Measurements from ENCODE around the gene SYPL1. TPM values are rescaled to one million over a fixed set of nuclear protein-coding genes. Genes with fewer than 3 reads are reported as not detected.

SYPL1 gene
- total RNA-seq, 1 experiment from 2014 or later, result 98.3 TPM

- Histone ChIP-seq H3K27me3 (ENCODE audit: control insufficient read depth, insufficient read depth, low read length) (no peaks in the 10 kb centered on the region), H3K36me3 (ENCODE audit: control insufficient read depth, insufficient read depth, low read length) (no peaks in the 10 kb centered on the region), H3K4me3 (ENCODE audit: low read depth in 2 of 2, low read length in 2 of 2) (no peak overlapping the region), H3K4me1 (ENCODE audit: control insufficient read depth, insufficient read depth, low read length) (peaks cover 43% of the 10 kb centered on the region), H3K9me3 (ENCODE audit: control insufficient read depth, insufficient read depth, low read depth, low read length) (no peaks in the 10 kb centered on the region), H3K27ac (ENCODE audit: low read length) (no peak overlapping the region; the same call in 1 of the 2 replicates)
- CTCF ChIA-PET, result no interaction called here
- POLR2A ChIA-PET, result no interaction called here
- TF ChIP-seq SIN3A (IDR thresholded peaks at IDR 0.05; ENCODE audit: borderline replicate concordance, insufficient read depth, low read depth, low read length), result no peak
- TF ChIP-seq CTCF (IDR thresholded peaks at IDR 0.05), result no peak
- TF ChIP-seq REST (IDR thresholded peaks at IDR 0.05; ENCODE audit: insufficient read depth in 1 of 2, low read depth in 2 of 2, low read length in 1 of 2), result no peak
- TF ChIP-seq TCF7L2 (IDR thresholded peaks at IDR 0.05; ENCODE audit: low read depth, low read length), result no peak
- TF ChIP-seq POLR2AphosphoS5 (IDR thresholded peaks at IDR 0.05; ENCODE audit: low read depth, low read length), result no peak
- intact Hi-C loops (cut with micrococcal nuclease; ENCODE audit: unreplicated experiment), result no loop called here
- DNase-seq (ENCODE audit: low read depth, low spot score) (no peak), ATAC-seq (no peak)
- BruUV-seq (replicated peaks), result no TSS peak
- in situ Hi-C loops (cut with HindIII; ENCODE audit: low pct_unique_long_range_greater_than_20kb, low sequenced_read_pairs), result loop anchor here (25.0 kb wide), 1 partner anchor 102 kb away; no protein-coding TSS in a partner anchor
These were observed 51.7 kb downstream of the SYPL1 start for GRCh38 chr7:106060394-106060920.

GRCh38 chr7:106059556-106059955 is 52.6 kb downstream of the SYPL1 start:
- in situ Hi-C loops (cut with HindIII; ENCODE audit: low pct_unique_long_range_greater_than_20kb, low sequenced_read_pairs) (loop anchor here (25.0 kb wide), 1 partner anchor 103 kb away; no protein-coding TSS in a partner anchor), intact Hi-C loops (cut with micrococcal nuclease; ENCODE audit: unreplicated experiment) (no loop called here)
- TF ChIP-seq TCF7L2 (IDR thresholded peaks at IDR 0.05; ENCODE audit: low read depth, low read length), result no peak
- TF ChIP-seq SIN3A (IDR thresholded peaks at IDR 0.05; ENCODE audit: borderline replicate concordance, insufficient read depth, low read depth, low read length), result no peak
- no peak for TF ChIP-seq CTCF (IDR thresholded peaks at IDR 0.05)
- no peak for TF ChIP-seq POLR2AphosphoS5 (IDR thresholded peaks at IDR 0.05; ENCODE audit: low read depth, low read length)
- TF ChIP-seq REST (IDR thresholded peaks at IDR 0.05; ENCODE audit: insufficient read depth in 1 of 2, low read depth in 2 of 2, low read length in 1 of 2), result no peak
- H3K27me3 ChIP-seq (ENCODE audit: control insufficient read depth, insufficient read depth, low read length), result no peaks in the 10 kb centered on the region
- DNase-seq (ENCODE audit: low read depth, low spot score) (no peak), ATAC-seq (no peak)
- no peak overlapping the region for H3K4me3 ChIP-seq (ENCODE audit: low read depth in 2 of 2, low read length in 2 of 2)
- ChIA-PET POLR2A (no interaction called here), CTCF (interaction anchor here (2.5 kb wide), 1 partner anchor 94 kb away, joined by 21 read pairs; no protein-coding TSS in a partner anchor)
- H3K9me3 ChIP-seq (ENCODE audit: control insufficient read depth, insufficient read depth, low read depth, low read length), result no peaks in the 10 kb centered on the region
- peaks cover 34% of the 10 kb centered on the region for H3K4me1 ChIP-seq (ENCODE audit: control insufficient read depth, insufficient read depth, low read length)
- H3K27ac ChIP-seq (ENCODE audit: low read length), result peak overlapping the region; percentile 6; the same call in 1 of the 2 replicates
- no peaks in the 10 kb centered on the region for H3K36me3 ChIP-seq (ENCODE audit: control insufficient read depth, insufficient read depth, low read length)
- no TSS peak for BruUV-seq (replicated peaks)

All from Panc1 (cell line).